Epidermal melanocyte (primary cell): Measurements from ENCODE around the gene NADSYN1.
A peak's percentile ranks its signal among the peaks of the same experiment; 100 is the strongest.
"Not testable (repeated sequence)": the region's sequence is repeated elsewhere in the genome, so short reads cannot be mapped to it uniquely, and the experiment has no call there.

Experiments
- DNase-seq: peaks from one replicate; pipeline ENCODE4 v3.0.0; 2011; ENCODE audit warnings: low spot score; ENCODE audit not compliant: insufficient read length

Gene NADSYN1

DNA sequence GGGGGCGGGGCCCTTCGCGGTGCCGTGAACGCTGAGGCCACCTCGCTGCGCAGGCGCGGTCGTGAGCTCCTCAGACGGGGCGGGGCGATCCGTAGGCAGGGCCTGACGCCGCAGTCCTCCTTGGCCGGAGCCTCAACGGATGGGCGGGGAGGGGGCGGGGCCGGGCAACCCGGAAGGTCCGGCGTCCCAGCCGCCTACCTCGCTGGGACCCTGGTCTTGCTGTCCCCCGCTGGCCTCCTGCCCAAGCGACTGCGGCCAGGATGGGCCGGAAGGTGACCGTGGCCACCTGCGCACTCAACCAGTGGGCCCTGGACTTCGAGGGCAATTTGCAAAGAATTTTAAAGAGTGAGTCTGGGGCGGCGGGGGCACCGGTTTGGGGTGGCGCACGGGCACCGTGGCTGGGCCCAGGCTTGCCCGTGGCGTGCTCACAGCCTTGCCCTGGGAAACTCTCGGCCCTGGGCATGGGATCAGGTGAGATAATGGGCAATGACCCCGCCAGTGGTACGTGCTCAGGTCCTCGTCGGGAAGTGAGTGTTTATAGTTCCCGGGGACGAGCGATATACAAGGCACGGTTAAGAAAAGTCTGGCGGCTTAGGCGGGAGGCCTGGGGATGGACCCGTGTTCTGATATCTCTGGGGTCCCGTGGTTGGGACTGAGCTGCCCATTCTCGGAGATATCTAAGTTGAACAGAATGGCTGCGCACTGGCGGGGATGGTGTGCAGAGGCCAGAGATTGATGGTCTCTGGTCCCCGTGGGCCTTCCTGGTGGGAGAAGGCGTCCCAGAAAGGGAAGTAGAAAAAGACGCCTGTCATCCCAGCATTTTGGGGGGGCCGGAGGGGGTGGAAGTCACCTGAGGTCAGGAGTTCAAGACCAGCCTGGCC, at the start of gene NADSYN1:
Gene NADSYN1, plus strand, starts transcription at position 167 of the 881 bp plus-strand sequence. Its CDS starts 94 bp downstream, at position 261.
- peak; percentile 93 for DNase-seq

DNA sequence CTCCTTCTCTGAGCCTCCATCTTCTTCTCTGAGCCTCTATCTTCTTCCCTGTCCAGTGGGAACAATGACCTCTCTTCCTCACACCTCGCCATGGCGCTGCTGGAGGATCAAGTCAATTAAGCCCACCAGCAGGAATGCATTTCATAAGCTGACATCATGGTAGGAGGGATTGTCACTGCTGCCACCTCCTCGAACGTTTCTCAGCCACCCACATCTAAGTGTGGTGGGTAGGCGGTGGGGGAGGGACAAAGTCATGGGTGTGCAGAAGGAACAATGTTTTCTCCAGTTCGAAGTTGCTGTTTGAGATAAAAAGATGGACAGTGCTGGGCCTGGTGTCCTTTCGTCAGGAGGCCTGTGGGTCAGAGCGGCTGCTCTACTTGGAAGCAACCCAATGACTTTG, 48.8 kb upstream of the NADSYN1 start:
- no peak for DNase-seq

DNA sequence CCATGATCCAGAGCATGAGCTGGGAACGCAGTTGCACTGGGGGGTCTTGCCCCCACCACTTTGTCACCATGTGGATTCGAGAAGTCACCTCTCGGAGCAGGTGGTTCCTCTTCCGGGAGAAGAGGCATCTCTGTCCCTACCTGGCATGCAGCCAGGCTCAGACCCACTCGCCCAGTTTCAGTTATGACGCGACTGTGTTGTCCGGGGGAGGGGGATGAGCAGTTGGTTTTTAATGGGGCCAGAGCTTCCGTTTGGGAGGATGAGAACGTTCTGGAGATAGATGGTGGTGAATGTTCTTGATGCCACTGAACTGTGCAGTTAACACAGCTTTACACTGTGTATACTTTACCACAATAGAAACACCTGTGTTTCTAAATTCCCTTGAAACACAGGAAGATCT, 46.3 kb upstream of the NADSYN1 start:
- no peak for DNase-seq

DNA sequence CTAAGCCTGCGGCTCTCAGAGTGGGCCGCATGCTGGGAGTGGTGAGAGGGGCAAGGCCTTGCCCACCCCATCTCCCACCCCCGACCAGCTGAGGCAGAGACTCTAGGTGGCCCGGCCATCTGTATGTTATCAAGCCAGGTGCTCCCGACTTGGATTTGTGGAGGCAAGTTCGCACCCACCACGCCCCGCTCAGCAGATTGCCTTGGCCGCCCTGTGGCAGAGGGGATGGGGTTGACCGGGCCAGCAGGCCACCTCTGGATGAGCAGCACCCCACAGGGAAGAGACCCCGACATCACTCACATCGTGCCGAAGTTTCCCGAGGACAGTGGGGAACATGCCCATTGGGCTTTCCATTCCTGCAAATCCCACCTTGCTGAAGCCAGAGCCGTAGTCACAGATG, 45.6 kb upstream of the NADSYN1 start:
- DNase-seq, result no peak

DNA sequence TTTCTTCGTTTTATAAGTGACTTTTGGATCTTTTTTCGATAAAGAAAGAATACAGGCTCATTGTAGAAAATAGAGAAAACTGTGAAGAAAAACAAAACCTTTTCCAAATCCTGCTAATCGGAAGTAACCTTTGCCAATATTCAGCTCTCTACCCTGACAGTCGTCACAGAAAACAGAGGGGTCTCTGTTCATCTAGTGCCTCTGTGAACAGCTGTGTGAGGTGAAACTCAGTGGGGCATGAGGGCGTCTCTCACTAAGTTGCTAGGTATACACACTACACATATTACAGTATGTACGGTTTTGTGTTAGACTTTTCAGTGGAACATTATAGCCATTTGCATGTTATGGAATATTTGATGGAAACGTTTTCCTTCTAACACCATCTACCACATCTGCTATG, 44.2 kb upstream of the NADSYN1 start:
- no peak for DNase-seq

DNA sequence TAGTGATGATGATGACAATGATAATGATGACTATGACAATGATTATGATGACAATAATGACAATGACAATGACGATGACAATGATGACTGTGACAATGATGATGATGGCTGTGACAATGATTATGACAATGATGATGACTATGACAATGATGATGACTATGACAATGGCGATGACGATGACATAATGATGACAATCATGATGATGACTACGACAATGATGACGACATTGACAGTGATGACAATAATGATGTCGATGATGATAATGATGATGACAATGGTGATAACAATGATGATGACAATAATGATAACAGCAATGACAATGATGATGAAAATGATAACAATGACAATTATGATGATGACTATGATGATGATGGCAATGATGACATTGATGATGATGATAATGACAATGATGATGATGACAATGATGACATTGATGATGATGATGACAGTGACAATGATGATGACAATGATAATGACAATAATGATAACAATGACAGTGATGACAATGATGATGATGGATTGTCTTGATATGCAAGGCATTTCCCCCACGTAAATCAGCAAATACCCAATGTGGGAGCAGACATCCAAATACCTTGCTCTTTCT, 42.5 kb upstream of the NADSYN1 start:
- no peak for DNase-seq

DNA sequence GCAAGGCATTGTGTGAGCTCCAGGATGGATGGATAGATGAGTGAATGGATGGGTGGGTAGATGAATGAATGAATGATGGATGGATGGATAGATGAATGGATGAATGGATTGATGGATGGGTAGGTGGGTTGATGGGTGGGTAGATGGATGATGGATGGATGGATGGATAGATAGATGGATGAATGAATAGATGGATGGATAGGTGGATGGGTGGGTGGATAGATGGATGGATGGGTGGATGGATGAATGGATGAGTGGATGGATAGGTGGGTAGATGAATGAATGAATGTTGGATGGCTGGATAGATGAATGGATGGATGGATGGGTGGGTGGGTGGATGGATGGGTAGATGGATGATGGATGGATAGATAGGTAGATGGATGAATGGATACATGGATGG, 38.4 kb upstream of the NADSYN1 start:
- no peak for DNase-seq

DNA sequence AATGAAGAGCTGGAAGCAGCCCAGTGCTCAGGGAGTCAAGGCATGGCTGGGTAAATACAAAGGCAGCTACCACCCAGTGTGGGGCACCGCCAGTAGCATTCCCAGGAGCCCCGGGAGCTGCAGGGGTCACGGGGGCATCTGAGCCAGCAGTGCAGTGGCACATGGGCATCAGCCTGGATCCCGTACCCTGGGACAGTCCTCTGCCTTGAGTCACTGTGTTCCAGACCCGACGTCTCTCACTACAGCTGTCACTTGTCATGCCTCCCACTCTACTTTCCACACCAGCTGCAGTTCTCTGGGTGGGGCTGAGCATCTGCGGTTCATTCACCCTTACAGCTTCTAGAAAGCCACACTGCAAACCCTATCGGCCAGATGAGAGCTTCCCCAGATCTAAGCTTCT, 34.4 kb upstream of the NADSYN1 start:
- DNase-seq, result no peak

DNA sequence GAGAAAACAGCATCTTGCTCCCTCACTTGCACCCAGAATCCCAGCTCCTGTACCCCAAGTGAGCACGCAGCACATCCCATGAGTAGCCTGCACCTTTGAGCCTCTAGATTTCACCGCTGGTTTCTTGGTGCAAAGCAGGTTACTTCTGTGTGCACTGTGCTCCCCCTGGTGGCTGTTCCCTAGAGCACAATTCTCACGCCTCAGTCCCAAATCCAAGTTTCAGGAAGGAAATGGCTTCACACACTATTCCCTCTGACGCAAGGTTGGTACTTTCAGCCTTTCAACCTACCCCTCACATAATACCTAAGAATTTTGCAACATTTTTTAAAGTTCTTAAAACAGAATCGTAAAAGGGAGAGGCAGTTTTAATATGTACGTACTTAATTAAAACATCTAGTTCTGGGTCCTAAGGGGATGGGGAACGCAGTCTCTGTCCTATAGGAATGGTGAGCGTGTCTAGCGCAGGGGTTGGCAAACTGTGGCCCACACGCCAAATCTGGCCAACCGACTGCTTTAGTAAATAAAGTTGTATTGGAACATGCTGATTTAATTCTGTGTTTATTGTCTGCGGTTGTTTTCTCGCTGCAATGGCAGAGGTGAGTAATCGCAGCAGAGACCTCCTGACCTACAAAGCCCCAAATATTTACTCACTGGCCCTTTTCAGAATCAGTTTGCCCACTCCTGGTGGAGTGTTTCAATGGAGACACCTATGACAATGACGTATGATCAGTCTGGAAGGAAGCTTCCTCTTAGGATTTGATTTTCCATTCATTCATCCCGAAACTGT, 32.4 kb upstream of the NADSYN1 start:
- DNase-seq, result no peak

DNA sequence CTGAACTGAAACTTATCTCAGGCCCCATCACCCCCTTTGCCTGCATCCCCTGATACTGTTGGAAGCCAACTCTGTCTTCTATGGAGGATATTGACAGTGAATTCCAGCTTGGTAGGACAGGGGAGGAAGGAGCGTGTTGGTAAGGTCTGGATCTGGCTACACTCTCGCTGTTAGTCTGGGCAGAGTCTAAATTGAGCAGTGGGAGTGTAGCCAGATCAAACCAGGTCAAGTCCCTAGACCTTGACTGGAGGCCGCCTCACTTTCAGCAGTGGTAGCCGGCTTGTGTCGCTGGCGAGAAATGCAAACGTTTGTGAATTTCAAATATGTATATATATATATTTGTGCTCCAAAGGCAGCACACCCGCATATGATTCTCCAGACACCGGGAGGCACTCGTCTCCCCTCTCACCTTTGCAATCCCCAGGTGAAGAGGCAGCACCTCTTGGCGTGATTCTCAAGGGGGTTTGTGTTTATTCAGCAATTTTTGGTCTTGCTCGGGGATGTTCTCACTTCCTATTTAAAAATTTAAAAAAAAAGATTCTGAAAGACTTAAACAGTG, 31.5 kb upstream of the NADSYN1 start:
- no peak for DNase-seq

DNA sequence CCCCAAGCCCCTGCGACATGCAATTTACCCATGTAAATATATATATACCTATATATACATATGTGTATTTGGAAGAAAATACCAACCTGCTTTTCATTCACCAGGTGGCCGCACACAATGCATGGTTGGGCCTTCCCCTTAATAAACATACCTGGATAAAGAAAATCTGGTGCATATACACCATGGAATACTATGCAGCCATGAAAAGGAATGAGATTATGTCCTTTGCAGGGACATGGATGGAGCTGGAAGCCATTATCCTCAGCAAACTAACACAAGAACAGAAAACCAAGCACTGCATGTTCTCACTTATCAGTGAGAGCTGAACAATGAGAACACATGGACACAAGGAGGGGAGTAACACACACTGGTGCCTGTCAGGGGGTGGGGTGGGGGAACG, 30.7 kb upstream of the NADSYN1 start:
- DNase-seq, result not testable (repeated sequence)

DNA sequence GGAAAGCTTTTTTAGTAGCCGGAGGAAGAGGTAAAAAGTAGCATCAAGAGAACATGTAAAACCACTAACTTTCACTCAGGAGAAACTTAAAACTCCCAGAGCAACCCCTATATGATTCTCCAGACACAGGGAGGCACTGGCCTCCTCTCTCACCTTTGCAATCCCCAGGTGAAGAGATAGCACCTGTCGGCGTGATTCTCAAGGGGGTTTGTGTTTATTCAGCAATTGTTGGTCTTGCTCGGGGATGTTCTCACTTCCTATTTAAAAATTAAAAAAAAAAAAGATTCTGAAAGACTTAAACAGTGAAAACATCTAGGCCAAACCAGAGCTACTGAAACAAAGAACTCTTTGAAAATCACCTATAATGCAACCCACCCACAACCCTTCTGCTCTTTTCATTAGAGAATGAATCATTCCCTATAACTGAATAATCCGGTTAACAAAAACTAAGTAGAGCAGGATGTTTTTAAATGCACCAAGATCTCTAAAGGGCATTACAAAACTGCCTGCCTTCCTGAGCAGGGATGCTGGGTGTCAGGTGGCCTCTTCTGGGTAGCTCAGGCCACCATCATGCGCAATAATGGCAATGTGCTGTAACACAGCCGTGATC, 29.7 kb upstream of the NADSYN1 start:
- DNase-seq, result no peak

DNA sequence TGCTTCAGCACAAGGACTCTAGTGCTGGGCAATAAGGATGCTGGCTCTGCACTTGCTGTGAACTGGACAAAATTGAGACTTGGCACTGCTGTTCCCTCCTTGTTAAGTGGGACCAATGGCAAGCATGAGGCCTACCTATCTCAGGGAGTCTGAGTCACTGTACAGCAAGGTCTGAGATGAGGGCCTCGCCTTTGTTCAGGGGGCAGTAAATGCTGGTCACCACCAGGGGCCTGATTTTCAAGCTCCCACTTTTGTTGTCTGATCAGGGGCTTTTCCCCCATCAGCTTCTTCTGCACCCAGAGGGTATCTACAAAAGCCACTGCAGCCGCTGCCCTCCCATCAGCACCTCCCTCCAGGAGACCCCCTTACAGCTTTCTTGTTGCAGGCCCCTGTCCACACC, 27.6 kb upstream of the NADSYN1 start:
- DNase-seq, result no peak

DNA sequence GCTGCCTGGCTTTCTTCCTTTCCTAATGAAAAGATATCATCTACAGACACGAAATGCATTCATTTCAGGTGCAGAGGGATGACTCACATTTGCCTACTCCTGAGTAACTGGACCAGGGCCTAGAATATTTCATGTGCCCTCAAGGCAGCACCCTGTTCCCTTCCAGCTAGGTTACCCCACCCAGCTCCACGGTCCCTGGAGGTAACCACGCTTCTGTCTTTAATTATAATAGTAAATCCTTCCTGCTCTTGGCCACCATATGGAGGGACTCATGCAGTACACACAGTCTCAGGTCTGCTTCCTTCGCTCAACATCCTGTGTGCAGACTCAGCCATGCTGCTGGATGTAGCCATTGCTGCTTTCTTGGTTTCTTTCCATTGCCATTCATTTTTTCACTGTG, 27.1 kb upstream of the NADSYN1 start:
- DNase-seq, result no peak

DNA sequence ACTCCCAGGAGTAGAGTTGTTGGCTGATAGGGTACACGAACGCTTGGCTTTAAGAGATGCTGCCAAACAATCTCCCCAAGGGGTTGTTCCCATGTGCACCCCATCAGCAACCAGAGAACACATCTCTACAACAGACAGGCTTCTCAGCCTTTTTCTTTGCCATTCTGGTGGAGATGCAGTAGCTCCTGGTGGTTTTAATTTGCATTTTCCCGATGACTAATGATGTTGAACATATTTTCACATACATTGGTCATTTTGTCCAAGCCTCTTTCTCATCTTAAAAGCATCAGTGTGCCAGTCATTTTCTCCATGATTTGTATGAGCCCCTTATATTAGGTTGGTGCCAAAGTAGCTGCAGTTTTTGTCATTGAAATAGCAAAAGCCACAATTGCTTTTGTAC, 26.6 kb upstream of the NADSYN1 start:
- no peak for DNase-seq

DNA sequence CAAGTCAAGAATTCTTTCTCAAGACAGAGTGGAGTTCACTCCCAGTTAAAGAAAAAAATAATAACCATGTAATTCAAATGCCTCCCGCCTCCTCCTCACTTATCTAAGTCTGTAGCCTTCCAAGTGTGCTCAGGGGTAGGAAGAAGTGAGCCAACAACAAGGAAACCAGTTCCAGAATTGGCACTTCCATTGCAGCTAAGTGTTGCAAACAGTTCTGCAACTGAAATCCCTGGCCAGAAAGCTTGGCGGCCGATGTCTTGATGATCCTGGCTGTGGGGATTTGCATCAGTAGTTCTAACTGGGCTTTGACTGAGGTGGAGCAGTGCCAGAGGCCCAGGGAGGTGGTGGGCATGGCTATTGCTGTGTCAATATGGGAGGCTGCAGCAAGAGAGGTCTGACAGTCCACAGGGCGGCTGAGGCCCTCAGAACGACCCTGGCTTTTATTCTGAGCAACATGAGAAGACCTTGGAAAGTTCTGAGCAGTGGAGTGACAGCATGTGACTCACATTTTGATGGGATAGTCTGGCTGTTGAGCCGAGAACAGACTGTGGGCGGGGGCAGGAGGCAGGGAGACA, 24.1 kb upstream of the NADSYN1 start:
- no peak for DNase-seq

DNA sequence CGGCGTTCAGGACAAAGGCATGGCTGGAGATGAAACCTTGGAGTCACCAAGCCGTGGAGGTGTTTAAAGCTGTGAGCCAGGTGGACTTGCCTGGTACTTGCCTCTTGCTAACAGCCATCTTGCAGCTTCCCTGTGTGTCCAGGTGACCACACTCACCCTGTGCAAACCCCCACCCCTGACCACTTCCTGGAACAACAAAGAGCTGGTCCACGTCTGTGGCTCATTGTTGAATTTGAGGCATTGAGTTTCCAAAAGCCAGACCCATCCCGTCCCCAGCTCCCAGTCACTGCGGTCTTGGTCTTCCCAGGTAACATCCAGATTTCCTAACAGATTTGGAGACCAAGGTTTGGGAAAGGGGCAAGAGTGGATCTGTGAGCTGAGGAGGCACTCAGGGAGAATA, 23.3 kb upstream of the NADSYN1 start:
- DNase-seq, result no peak

DNA sequence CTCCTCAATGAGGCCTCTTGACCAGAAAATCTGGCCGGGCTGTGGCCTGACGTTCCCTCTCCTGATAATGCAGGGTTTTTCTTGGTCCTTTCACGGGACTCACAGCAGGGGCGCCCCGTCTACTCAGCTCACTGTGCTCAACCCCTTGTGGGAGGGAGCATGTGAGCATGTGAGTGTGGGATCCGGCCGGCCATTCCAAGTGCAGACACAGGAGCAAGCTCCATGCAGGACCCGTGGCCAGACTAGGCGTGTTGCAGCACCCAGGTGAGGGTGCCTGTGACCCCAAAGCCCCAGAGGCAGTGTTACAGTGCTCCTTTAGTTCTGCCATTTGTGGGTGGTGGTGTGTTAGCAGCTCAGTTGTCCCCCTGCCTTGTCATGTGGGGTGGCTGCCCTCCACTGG, 22.8 kb upstream of the NADSYN1 start:
- no peak for DNase-seq

DNA sequence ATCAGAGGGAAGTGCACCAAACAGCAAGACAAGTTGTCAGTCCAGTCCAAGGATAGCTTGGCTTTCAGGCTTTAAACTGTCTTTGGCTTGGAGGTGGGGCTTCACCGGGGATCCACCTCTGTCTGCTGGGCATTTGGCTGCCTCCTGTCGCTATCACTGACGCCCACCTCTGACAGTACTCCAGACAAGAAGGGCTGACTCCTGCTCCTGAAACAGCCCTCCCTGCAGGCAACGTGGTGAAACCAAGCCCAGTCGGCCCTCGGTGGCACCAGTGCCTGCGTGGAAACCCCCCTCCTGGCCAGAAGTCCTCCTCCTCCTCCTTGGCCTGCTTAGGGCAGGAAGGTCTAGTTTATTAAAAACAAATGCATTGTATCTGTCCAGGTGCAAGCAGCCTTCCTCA, 21.7 kb upstream of the NADSYN1 start:
- DNase-seq, result no peak

DNA sequence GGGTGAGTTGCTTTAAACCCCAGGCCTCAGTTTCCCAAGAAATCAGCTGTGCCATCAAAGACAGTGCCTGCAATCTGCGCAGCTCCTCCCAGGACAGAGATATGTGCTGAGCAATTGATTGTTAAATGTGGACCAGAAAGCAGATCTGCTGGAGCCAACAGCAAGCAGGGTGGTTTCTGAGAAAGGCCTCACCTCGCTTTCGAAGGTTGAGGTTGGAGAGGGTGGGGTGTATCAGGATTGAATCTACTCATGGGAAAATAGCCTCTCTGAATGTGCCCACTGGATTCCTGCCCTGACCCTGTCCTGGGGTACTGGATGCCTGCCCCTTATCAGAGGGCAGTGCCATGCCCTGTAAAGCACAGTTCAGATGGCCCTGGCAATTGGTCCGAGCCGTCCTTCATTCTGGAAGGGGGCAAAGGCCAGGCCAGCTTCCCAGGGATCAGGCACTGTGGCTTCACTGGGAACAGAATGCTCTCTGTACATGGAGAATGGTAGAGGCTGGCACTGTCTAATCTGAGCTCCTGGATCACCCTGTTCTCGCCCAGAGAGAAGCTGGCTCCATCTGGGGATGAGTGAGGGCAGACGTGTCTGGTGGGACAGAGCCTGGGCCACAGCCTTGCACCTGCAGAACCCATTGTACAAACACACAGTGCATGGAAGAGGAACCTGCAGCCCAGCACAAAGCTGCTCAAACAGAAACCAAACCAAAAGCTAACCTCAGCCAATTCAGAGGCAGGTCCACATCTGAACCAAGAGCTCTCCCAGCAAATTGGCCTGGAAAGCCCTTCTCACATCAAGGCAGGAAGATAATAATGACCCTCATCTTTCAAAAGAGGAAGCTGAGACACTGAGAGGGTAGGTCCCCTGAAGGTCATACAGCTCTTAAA, 20.0 kb upstream of the NADSYN1 start:
- DNase-seq, result no peak
